GM21447 (cell line): ENCODE results near the gene KLK11.

Experiments
- ATAC-seq: cut with Tn5 transposase; IDR thresholded peaks from one replicate; pipeline ENCODE4 v1.9.1; 2021; ENCODE audit not compliant: unreplicated experiment

KLK11 gene

DNA sequence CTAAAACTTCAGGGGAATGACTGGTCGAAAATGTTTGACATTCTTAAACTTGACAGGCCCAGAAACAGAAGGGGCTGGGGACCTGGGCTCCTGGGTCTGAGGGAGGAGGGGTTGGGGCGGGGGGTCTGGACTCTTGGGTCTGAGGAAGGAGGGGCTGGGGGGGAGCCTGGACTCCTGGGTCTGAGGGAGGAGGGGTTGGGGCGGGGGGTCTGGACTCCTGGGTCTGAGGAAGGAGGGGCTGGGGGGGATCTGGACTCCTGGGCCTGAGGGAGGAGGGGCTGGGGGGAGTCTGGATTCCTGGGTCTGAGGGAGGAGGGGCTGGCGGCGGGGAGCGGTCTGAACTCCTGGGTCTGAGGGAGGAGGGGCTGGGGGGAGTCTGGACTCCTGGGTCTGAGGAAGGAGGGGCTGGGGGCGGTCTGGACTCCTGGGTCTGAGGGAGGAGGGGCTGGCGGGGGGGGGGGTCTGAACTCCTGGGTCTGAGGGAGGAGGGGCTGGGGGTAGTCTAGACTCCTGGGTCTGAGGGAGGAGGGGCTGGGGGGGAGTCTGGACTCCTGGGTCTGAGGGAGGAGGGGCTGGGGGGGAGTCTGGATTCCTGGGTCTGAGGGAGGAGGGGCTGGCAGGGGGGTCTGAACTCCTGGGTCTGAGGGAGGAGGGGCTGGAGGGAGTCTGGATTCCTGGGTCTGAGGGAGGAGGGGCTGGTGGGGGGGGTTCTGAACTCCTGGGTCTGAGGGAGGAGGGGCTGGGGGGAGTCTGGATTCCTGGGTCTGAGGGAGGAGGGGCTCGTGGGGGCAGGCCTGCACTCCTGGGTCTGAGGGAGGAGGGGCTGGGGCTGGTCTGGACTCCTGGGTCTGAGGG, 51.5 kb downstream of the KLK11 start:
- no peak for ATAC-seq

GRCh38 chr19:50972795-50973376, 53.5 kb downstream of the KLK11 start:
- no peak for ATAC-seq
